HG02943 (cell line): ENCODE measurements around the gene MYO18B.

Experiments
- ATAC-seq: cut with Tn5 transposase; IDR thresholded peaks from one replicate; pipeline ENCODE4 v1.9.1; 2021; ENCODE audit warnings: mild to moderate bottlenecking, low read depth, moderate library complexity; ENCODE audit not compliant: unreplicated experiment

The MYO18B gene

DNA sequence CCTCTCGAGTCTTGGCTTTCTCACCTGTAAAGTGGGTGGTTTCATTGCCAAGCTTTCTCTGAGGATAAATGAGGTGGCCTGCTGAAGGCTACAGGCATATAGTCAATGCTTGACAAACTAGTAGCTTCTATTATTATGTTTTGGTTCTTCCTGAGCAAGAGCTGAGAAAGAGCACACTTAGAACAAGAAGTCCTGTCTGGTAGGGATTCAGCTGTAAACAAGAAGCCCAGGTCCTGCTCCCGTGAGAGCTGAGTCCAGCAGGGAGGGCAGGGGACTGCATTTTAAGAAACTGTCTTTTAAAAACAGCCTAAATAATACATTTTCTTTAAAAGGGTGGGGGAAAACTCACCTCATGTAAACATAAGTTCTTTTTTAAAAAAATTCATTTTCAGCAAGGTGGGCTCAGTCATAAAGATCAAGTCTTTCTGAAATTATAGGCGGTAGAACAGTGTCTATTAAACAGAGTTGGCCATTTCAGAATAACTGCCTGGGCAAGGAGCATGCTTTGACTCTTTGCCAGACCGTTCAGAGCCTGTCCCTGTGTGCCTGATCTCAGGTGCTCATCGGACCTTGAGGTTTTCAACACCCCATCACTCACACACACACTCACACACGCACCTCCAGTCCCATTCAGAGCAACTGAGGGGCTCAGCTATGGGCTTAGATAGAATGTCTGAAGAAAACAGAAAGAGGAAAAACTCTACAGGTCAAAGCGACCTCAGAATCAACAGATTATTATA lies 29.2 kb upstream of the MYO18B start:
- no peak for ATAC-seq

DNA sequence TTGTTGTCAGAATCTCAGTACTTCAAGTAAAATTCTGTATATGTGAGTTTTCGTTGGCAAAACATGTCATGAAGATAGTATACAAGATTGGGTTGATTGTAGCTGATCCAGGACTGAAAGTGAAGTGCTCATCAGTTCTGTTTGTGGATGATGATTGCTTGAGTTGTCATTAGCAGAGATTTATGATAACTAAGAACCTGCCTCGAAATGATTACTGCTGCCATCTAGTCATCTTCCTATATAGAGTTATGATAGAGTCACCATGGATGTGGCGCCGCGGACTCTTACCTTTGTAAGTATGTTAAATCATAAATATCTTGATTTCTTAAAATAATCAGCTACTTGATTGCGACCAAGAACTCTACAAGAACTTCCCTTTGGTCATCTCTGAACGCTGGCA lies 27.9 kb upstream of the MYO18B start:
- no peak for ATAC-seq

DNA sequence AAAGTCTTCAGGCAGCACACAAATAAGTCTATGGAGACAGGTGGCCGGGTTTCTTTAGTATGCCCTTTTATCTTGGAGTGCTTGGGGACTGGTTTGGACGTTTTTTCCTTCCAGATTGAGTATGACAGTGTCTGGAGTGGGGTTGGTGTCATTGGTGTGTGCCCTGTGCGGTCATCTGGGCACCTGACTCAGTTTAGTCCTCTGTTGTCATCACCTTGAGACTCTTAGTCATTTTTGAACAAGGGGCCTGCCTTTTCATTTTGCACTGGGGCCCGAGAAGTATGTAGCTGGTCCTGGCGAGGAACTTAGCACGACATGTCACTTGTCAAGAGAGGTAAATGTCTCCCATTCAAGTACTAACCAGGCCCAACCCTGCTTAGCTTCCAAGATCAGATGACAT lies 27.2 kb upstream of the MYO18B start:
- ATAC-seq = no peak

DNA sequence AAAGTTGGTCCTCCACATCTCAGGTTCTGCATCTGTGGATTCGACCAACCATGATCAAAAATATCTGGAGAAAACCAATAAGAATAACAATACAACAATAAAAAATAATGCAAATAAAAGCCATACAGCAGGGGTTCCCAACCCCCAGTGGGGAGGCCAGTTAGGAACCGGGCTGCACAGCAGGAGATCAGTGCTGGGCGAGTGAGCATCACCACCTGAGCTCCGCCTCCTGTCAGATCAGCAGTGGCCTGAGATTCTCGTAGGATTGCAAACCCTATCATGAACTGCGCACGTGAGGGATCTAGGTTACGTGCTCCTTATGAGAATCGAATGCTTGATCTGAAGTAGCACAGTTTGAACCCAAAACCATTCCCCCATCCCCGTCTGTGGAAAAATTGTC lies 25.4 kb upstream of the MYO18B start:
- ATAC-seq = no peak

DNA sequence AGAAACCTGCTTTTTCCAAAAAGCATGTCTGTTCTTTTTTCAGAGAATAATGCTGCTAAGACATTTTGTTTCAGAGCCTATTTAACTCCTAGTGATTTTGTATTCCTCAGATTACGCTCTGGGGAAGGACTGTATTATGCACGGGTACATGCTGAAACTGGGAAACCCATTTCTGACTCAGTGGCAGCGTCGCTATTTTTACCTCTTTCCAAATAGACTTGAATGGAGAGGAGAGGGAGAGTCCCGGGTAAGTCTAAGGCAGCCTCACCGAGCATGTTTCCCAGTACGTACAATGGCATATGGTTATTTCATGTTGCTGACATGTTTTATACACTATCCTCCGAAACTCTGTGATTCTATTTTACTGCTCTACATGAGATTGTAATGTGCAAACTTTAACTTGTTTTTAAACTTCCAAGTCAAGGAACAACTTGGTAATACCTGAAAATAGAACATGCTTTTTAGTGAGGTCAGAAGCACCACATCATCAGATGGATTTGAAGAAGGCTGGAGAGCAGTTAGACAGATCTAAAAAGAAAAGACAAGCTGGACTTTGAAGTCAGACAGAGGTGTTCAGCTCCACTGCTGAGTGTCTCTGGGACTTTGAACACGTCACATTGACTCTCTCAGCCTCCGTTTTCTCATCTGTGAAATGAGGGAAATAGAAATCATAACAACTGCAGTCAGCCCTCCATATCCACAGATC lies 23.7 kb upstream of the MYO18B start:
- ATAC-seq = no peak

DNA sequence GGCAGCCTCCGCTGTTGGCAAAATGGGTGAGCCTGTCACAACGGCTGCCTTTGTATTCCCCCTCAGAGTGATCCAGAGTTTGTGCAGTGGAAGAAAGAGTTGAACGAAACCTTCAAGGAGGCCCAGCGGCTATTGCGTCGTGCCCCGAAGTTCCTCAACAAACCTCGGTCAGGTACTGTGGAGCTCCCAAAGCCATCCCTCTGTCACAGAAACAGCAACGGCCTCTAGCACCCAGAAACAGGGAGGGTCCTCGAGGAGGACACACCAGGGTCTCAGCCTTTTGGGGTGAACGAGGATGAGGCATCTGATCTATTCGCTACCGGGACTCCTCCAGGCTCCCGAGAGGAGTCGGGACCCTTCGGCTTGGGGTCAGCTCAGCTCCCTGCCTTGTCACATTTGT lies 19.8 kb upstream of the MYO18B start:
- no peak for ATAC-seq

DNA sequence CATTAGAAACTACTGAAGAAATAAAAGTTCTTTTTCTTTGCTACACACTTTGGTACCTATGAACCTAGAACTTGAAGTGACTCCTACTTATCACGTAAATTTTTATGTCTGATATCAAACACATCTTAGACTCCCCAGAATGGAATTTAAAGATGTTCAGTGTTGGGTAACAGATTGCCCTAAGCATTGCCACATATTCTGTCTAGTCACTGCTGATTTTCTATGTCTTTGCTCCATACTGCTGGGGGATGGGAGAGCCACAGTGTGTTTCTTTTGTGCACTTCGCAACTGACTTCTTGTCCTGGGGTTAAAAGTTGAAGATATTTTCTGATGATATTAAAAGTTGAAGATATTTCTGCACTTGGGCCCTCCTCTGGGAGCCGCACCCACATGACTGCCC lies 19.4 kb upstream of the MYO18B start:
- no peak for ATAC-seq

DNA sequence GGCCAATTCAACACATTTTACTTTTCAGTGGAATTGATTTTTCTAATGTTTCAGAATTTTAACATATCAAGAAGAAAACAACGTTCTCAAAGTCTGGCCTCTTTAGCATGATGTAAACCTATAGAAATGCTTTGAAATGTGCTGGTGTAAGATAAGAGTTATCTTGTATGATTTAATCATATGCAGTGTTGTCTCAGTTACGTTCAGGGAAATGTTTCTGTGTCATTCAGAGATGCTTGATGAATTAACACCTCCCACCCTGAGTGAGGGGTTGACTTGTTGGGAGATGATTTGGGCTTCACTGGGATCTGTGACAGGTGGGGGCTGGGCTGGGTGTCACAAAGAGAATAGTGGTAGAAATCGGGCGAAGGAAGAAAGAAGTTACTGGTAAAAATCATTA lies 15.7 kb upstream of the MYO18B start:
- no peak for ATAC-seq

DNA sequence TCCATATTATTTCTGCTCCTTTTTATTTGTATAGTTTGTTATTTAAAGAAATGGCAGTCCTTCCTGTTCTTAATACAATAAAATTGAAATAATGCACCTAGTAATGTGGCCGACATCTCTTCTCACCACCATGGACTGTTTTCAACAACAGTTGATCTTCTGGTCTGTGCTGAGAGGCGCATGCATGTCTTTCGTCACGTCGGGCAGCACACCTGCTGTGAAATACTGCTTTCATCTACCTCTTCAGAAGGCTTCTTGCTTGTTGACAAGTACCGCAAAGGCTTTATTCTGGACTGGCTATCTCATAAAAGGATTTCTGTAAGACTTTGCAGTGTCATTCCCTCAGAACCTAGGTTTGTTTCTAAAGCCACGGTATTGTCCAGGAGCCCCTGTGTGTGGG lies 13.9 kb upstream of the MYO18B start:
- ATAC-seq = no peak

DNA sequence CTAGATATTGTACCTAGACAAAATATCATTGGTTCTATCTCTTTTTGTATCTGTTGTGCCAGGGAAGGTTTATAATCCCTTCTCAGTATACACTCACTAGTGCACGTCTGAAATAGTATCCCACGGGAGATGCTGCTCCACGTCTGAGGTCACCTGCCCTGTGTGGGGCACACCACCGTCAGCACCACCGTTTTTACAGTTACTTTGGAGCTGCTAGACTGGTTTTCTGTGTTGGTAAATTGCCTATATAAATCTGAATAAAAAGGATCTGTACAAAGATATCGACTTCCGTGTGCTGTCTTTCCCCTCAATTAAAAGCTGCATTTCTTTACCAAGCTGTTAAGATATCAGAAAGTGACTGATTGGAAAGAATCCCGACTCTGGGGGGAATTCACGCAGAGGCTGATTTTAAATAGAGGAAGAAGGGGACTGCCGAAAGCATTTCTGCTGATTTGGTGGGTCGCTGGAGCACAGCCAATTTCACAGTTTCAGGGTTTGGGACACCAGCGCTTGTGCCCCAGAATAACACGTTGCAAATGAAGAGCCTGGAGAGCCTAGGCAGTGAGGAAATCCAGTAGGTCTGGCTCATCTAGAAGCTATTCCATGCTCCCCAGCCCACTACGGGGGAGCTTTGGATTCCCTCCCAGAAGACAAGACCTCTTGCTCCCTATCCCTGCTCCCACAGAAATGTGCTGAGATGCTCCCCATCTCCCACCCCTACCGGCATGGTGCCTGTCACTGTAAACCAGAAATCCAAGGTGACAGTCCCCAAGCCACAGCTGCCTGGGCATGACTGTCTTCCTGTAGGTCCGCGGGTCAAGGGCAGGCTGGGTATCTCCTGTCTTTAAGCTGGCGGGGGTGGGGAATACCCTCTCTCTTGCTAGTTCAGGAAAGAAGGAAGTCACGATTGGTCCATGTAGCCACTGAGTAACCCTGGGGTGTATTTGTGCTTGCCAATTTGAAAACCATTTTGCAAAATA lies 12.7 kb upstream of the MYO18B start:
- no peak for ATAC-seq

DNA sequence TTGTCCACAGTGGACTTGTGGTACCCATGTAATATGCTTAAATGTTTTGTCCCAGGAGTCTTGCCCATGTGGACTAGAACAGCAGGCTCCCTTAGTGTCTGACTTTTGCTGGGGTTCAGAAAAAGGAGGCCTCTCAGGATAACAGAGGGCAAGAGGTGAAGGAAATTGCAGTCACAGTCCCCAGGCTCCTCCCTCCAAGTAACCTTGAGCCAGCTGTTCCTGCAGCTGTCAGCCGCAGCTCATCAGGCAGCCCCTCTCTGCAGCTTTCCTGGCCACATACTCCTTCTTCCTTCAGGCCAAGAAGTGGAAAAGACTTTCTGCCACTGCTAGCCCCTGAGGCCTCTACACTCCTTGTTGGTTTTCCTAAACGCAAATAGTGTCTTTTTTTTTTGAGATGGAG lies 6.3 kb upstream of the MYO18B start:
- no peak for ATAC-seq

DNA sequence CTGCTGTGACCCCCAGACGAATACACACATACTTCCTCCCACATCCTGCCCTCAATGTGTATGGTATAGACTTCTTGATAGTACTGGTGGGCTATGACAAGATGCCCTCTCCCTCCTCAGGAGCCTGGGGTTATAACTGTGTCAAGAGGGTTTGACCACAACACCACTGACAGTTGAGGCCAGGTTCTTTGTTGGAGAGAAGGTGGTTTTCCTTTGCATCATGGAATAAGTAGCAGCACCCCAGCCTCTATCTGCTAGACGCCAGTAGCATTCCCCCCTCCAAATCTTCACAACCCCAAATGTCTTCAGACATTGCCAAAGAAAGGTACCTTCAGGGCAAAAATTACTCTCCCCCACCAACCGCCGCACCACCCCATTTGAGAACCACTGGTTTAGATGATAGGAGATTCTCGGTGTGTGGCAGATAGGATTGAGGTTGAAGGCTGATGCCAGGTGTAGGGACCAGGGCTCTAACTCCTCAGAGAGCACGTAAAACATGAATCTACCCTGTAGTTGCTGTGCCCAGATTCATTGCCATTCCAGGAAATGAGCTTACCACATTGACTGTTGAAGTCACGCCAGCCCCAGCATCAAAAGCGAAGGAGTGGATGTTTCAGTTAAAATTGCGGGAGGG lies 5.5 kb upstream of the MYO18B start:
- ATAC-seq = no peak

DNA sequence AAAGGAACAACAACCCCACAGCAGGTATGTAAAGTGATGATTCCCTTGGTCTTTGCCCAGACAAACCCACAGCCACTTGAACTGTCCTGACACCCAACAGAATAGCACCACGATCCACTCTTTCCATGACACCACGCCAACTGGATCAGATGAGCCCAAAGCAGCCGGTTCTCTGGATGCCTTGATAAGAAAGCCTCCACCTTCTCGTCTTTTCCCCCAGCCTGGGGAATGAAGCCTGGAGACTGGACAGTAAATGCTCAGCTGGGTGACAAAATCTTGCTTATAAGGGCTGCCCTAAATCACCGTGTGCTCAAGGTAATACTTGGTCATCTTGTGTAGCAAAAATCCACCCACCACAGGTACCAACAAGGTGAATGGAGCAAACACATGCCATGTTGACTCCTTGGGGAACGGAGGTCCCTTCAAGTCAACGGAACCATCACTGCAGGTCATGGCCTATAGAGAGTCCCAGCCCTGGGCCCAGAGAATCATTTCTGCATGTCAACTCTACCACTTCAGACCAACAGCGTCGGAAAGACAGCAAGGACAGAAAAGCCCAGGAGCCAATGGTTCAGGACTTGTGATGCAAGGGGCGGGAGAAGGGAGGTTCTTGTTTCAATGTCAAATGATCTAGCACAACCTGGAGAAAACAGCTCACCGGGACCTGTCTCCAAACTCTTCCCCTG lies 2.2 kb upstream of the MYO18B start:
- no peak for ATAC-seq

DNA sequence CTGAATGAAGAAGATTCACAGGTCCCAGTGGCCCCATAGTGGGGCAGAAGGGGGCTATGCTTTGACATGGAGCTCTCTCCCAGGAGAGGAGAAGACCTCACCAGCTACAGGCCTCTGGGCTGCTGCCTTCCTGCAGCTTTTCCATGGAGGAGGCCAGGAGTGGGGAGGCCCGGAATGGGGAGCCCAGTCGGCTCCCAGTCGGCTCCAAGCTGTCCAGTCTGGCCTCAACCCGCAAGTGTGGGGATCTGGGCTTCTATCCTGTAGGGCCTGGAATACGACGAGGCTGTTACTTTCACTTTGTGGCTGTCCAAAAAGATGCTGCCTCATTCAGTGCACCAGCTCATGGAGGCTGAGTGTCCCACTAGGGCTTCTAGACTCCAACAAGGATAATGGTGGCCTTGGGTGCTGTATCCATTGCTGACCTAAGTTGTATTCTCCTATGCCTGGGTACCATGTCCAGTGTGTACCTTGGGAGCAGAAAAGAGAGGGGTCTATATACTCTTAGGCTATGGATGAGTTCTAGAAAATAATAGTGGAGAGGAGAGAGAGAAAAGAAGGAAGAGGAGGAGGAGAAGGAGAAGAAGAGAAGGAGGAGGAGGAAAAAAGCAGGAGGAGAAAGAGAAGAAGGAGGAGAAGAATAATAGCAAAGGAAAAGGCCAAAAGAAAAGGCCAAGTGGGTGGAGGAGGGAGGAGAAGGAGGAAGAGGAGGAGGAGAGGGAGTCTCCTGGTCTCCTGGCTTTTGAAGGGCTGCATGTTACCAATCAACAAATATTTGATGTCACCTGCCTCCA lies 1.1 kb downstream of the MYO18B start:
- no peak for ATAC-seq

DNA sequence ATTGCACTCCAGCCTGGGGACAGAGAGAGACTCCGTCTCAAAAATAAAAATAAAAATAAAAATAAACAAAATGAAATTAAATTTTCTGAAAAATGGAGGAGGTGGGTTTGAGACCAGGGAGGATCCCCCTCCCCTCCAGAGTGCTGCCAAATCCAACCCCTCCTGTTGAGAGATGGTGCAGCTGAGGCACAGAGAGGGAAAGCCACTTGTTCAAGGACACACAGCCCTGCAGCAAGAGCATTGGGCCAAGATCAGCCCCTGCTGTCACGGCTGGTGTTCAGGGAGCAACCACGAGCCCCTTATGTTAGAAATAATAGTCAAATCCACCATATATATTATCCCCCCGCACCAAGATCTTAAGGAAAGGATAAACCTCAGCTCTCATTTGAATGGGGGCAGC lies 2.7 kb downstream of the MYO18B start:
- ATAC-seq = no peak

DNA sequence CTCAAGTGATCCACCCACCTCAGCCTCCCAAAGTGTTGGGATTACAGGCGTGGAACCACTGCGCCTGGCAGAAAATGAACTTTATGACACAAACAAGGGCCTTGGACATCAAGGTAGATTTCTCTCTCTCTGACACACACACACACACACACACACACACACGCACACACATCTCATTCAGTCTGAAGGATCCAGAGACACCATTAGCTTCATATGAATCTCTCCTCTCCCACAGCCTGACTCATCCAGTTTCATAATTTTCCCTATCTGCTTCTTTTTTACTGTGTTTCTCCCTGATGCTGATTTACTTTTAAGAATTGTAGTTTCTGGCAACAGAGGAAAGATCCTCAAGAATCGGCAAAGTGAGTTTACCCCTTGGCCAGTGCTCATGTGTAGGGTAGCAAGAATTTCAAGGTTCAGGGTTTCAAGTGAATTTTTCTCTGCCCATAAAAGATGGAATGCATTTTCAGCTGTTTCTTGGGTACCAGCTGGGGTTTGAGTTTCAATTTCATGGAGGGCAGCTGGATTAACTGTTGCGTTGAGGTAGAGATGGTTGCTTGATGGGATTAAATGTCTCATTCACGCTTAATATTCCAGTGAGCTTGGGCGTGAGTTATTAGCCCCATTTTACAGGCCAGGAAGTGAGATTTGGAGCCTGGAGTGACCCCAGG lies 3.5 kb downstream of the MYO18B start:
- no peak for ATAC-seq

DNA sequence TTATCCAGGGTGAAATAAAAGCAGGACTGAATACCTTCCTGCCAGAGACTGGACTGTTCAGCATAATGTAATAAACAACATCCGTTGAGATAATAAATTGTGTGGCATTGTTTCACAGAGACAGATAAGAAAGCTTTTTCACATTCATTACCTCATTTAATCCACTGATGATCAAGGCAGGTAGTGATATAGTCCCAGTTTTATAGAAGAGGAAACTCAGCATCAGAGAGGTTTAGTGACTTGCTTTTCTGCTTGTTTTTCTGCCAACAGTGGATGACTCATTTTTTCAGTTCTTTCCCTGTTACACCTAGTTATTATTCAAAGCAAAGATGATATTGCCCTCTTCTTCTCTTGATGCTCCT lies 4.0 kb downstream of the MYO18B start:
- ATAC-seq = no peak

DNA sequence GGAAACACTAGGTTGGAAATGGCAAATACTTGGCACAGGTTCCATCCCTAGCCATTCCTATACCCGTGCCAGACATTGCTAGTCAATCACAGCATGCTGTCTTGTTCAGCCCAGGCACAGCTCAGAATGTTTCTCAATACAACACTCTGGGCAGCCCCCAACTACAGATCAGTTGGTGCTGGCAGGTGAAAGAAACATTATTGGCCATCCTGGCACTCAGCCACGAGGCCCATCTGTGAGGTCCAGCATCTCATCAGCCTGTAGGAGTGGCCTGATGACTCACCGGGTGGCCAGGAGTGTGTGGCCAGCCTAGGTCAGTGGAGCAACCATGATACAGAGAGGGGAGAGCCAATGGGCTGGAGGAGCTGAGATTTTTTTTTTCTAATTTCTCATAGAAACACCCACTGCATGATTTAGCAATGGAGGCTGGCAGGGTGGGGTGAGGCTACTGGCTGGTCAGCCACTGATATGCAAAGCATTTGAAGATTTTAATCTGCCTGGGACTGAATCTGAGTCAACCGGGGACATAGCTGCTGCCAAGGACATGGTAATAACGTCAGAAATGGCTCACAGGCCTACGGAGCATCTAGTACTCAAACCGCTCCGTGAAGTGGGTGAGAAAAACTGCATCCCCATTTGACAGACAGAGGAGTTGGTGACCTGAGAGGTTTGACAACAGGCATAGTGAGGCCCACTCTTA lies 5.4 kb downstream of the MYO18B start:
- no peak for ATAC-seq
